Loucy (cell line): ENCODE results near the gene SDK1.

Source experiments
- H2AFZ ChIP-seq: fragments of 200-600 bp; sonication (generic); 2 replicates; pipeline ENCODE4 v1.6.0; 2016; ENCODE audit warnings: antibody characterized with exemption, mild to moderate bottlenecking, low read length, moderate library complexity
- H3F3A ChIP-seq: fragments of 200-600 bp; 2 replicates; pipeline ENCODE4 v1.6.0; 2016; ENCODE audit warnings: antibody characterized with exemption, low read depth, mild to moderate bottlenecking
- H3K27me3 ChIP-seq: fragments of 200-600 bp; sonication (generic); 2 replicates; pipeline ENCODE4 v1.6.1; 2014; ENCODE audit warnings: low read length, mild to moderate bottlenecking; ENCODE audit not compliant: insufficient read depth, poor library complexity, severe bottlenecking
- H3K36me3 ChIP-seq: fragments of 200-600 bp; sonication (generic); 2 replicates; pipeline ENCODE4 v1.6.1; 2016; ENCODE audit warnings: low read length; ENCODE audit not compliant: insufficient read depth
- H3K4me1 ChIP-seq: fragments of 200-600 bp; sonication (generic); 2 replicates; pipeline ENCODE4 v1.5.1; 2014; ENCODE audit warnings: low read length, mild to moderate bottlenecking; ENCODE audit not compliant: insufficient read depth, poor library complexity, severe bottlenecking
- H3K4me2 ChIP-seq: fragments of 200-600 bp; sonication (generic); 2 replicates; pipeline ENCODE4 v1.6.0; 2014; ENCODE audit warnings: antibody characterized with exemption, low read length, low read depth, mild to moderate bottlenecking; ENCODE audit not compliant: poor library complexity, severe bottlenecking
- H3K4me3 ChIP-seq: fragments of 200-600 bp; sonication (generic); 2 replicates; pipeline ENCODE4 v1.5.1; 2014; ENCODE audit warnings: low read length, mild to moderate bottlenecking, mixed read lengths; ENCODE audit not compliant: poor library complexity, severe bottlenecking
- H3K79me2 ChIP-seq: fragments of 200-600 bp; sonication (generic); 2 replicates; pipeline ENCODE4 v1.6.1; 2014; ENCODE audit warnings: low read length; ENCODE audit not compliant: insufficient read depth
- H3K9ac ChIP-seq: fragments of 200-600 bp; sonication (generic); 2 replicates; pipeline ENCODE4 v1.6.0; 2014; ENCODE audit warnings: mild to moderate bottlenecking, low read depth, low read length, moderate library complexity; ENCODE audit not compliant: poor library complexity, severe bottlenecking
- H3K9me2 ChIP-seq: fragments of 200-600 bp; sonication (generic); replicated peaks from 2 replicates; pipeline ENCODE4 v1.6.1; 2016; ENCODE audit warnings: low read depth, low read length, mixed read lengths
- H3K9me3 ChIP-seq: fragments of 200-600 bp; sonication (generic); 2 replicates; pipeline ENCODE4 v1.6.1; 2014; ENCODE audit warnings: mild to moderate bottlenecking, antibody characterized with exemption, low read length, low read depth; ENCODE audit not compliant: insufficient read depth
- H4K20me1 ChIP-seq: fragments of 200-600 bp; sonication (generic); 2 replicates; pipeline ENCODE4 v1.6.0; 2014; ENCODE audit warnings: antibody characterized with exemption, low read length, mild to moderate bottlenecking; ENCODE audit not compliant: insufficient read depth, poor library complexity, severe bottlenecking
- CTCF ChIP-seq: fragments of 200-600 bp; sonication (generic); conservative IDR thresholded peaks from 2 replicates; pipeline ENCODE4 v1.5.1; 2014; ENCODE audit warnings: mild to moderate bottlenecking, antibody characterized with exemption, low read length
- EZH2phosphoT487 ChIP-seq: fragments of 200-600 bp; IDR thresholded peaks from 2 replicates; pipeline ENCODE4 v1.6.1; 2018; ENCODE audit warnings: antibody characterized with exemption, mild to moderate bottlenecking, moderate library complexity, borderline replicate concordance

SDK1 gene

GRCh38 chr7:3301449-3301731 lies 338 bp downstream of the SDK1 start:
- H3K4me3 ChIP-seq = no peak overlapping the region
- H3K4me2 ChIP-seq = no peak overlapping the region
- H2AFZ ChIP-seq = no peak overlapping the region

GRCh38 chr7:3301831-3302618 lies 973 bp downstream of the SDK1 start:
- TF ChIP-seq CTCF (no peak), EZH2phosphoT487 (no peak)
- no peak overlapping the region for H3K9ac ChIP-seq

More at GRCh38 chr7:3301449-3301731, 338 bp downstream of the SDK1 start:
- no peaks in the 10 kb centered on the region for H3K9me3 ChIP-seq
- no peaks in the 10 kb centered on the region for H3F3A ChIP-seq
- no peaks in the 10 kb centered on the region for H3K9me2 ChIP-seq
- no peaks in the 10 kb centered on the region for H3K79me2 ChIP-seq
- H4K20me1 ChIP-seq = no peaks in the 10 kb centered on the region
- no peak overlapping the region for H3K9ac ChIP-seq
- TF ChIP-seq EZH2phosphoT487 (no peak), CTCF (no peak)
- no peaks in the 10 kb centered on the region for H3K4me1 ChIP-seq
- no peaks in the 10 kb centered on the region for H3K27me3 ChIP-seq
- H3K36me3 ChIP-seq = no peaks in the 10 kb centered on the region

GRCh38 chr7:3302681-3303320 lies 1.7 kb downstream of the SDK1 start:
- Histone ChIP-seq H2AFZ (no peak overlapping the region), H3K79me2 (no peaks in the 10 kb centered on the region), H3K9ac (no peak overlapping the region)

More at GRCh38 chr7:3301831-3302618, 973 bp downstream of the SDK1 start:
- Histone ChIP-seq H3F3A (no peaks in the 10 kb centered on the region), H4K20me1 (no peaks in the 10 kb centered on the region), H3K4me2 (no peak overlapping the region), H2AFZ (no peak overlapping the region), H3K9me3 (no peaks in the 10 kb centered on the region), H3K79me2 (no peaks in the 10 kb centered on the region), H3K27me3 (no peaks in the 10 kb centered on the region), H3K4me3 (no peak overlapping the region), H3K36me3 (no peaks in the 10 kb centered on the region), H3K4me1 (no peaks in the 10 kb centered on the region), H3K9me2 (no peaks in the 10 kb centered on the region)

More at GRCh38 chr7:3302681-3303320, 1.7 kb downstream of the SDK1 start:
- H3K9me3 ChIP-seq = no peaks in the 10 kb centered on the region
- no peaks in the 10 kb centered on the region for H4K20me1 ChIP-seq
- H3K9me2 ChIP-seq = no peaks in the 10 kb centered on the region
- no peaks in the 10 kb centered on the region for H3F3A ChIP-seq
- H3K4me3 ChIP-seq = no peak overlapping the region
- no peak overlapping the region for H3K4me2 ChIP-seq
- H3K27me3 ChIP-seq = no peaks in the 10 kb centered on the region
- H3K36me3 ChIP-seq = no peaks in the 10 kb centered on the region
- H3K4me1 ChIP-seq = no peaks in the 10 kb centered on the region
- TF ChIP-seq CTCF (no peak), EZH2phosphoT487 (no peak)
